Lung (tissue), 12 donors: ENCODE measurements around the gene CPLX1. TPM values are rescaled to one million over a fixed set of nuclear protein-coding genes. Genes with fewer than 3 reads are reported as not detected.

Source experiments
- ATAC-seq: fragments of 200-7000 bp; cut with Tn5 transposase; one replicate; pipeline ENCODE4 v1.9.1; 2020; ENCODE audit warnings: moderate number of reproducible peaks; ENCODE audit not compliant: insufficient read depth, low FRiP score
- DNase-seq, 3 donors: peaks; one replicate each; pipeline ENCODE4 v3.0.0-alpha.2; 2013 to 2017
- H3K27ac ChIP-seq, 2 donors: one replicate each; pipeline ENCODE4 v1.5.1; 2013; ENCODE audit warnings: mild to moderate bottlenecking in 2 of 2, moderate library complexity in 2 of 2, control low read depth in 1 of 2, inconsistent platforms in 1 of 2, low read depth in 1 of 2, low read length in 1 of 2
- H3K27me3 ChIP-seq, 3 donors: one replicate each; pipeline ENCODE4 v1.5.1; 2013; ENCODE audit warnings: low read length in 2 of 3; ENCODE audit not compliant: control insufficient read depth in 3 of 3, insufficient read depth in 3 of 3
- H3K36me3 ChIP-seq, 4 donors: one replicate each; pipeline ENCODE4 v1.5.1; 2013; ENCODE audit warnings: low read length in 4 of 4, mild to moderate bottlenecking in 1 of 4, moderate library complexity in 1 of 4; ENCODE audit not compliant: control insufficient read depth in 4 of 4, insufficient read depth in 4 of 4
- H3K4me1 ChIP-seq, 5 donors: one replicate each; pipeline ENCODE4 v1.5.1; 2013; ENCODE audit warnings: low read length in 5 of 5, mild to moderate bottlenecking in 2 of 5, moderate library complexity in 1 of 5; ENCODE audit not compliant: control insufficient read depth in 5 of 5, insufficient read depth in 5 of 5
- H3K4me3 ChIP-seq: one replicate; pipeline ENCODE4 v1.5.1; 2013; ENCODE audit warnings: mild to moderate bottlenecking, control low read depth, moderate library complexity
- H3K9ac ChIP-seq, 2 donors: one replicate each; pipeline ENCODE4 v1.5.1; 2013; ENCODE audit warnings: low read length in 2 of 2, control low read depth in 1 of 2; ENCODE audit not compliant: insufficient read depth in 1 of 2
- H3K9me3 ChIP-seq, 4 donors: one replicate each; pipeline ENCODE4 v1.5.1; 2013; ENCODE audit warnings: low read length in 3 of 4, mild to moderate bottlenecking in 1 of 4, moderate library complexity in 1 of 4; ENCODE audit not compliant: control insufficient read depth in 4 of 4, insufficient read depth in 3 of 4
- CTCF ChIP-seq: IDR thresholded peaks from 2 replicates; pipeline ENCODE4 v1.5.1; 2012; ENCODE audit warnings: mild to moderate bottlenecking; ENCODE audit errors: control extremely low read depth, extremely low read depth
- WGBS, 2 donors: extraction: QIAGEN DNeasy Blood & Tissue Kit; methylation state at CpG; one replicate each; pipeline ENCODE4 v1.1.7; 2013; 5-methylcytosine and 5-hydroxymethylcytosine counted together
- polyA plus RNA-seq, 2 donors: library from polyadenylated mRNA; stranded (reverse); fragments of 200-250 nt; gene quantifications; one replicate each; pipeline ENCODE4 v1.2.1, GENCODE V29; 2013
- total RNA-seq, 2 donors: library from RNA; depleted of rRNA in 1 of 2; stranded (reverse); fragments of >200 nt in 1 of 2; gene quantifications; one replicate each; pipeline ENCODE4 v1.2.1, GENCODE V29; 2014 to 2021
- donor health status: control.
- donor health status: control.
- donor health status: Bipolar disorder and iron deficiency.
- donor health status: healthy.
- donor health status: DM: yes; HTN: yes; CAD: no.

Gene CPLX1
- total and polyA plus RNA-seq, 4 donors: 1.1 to 3.9 (median 2.1) TPM

GRCh38 chr4:856225-856901 lies 30.4 kb upstream of the CPLX1 start:
- DNase-seq: no peak
- no peak overlapping the region for H3K9ac ChIP-seq
- no peaks in the 10 kb centered on the region for H3K9me3 ChIP-seq
- WGBS, 2 donors: 83 to 89% methylated on average over 3 of the region's 3 CpGs
- H3K4me1 ChIP-seq: no peaks in the 10 kb centered on the region
- H3K27ac ChIP-seq: no peak overlapping the region
- H3K36me3 ChIP-seq: peaks cover 8 to 56% (median 19%) of the 10 kb centered on the region in 4 donors
- TF ChIP-seq CTCF: no peak
- no peaks in the 10 kb centered on the region for H3K27me3 ChIP-seq
- no peak overlapping the region for H3K4me3 ChIP-seq
- ATAC-seq: no peak

- ATAC-seq (no peak), DNase-seq (no peak)
- H3K36me3 ChIP-seq: peaks cover 8 to 53% (median 19%) of the 10 kb centered on the region in 4 donors
- H3K27me3 ChIP-seq: no peaks in the 10 kb centered on the region
- H3K9me3 ChIP-seq: no peaks in the 10 kb centered on the region
- H3K4me3 ChIP-seq: no peak overlapping the region
- no peak overlapping the region for H3K27ac ChIP-seq
- 0 to 36% methylated on average over 1 of the region's 1 CpG for WGBS, 2 donors
- no peak for TF ChIP-seq CTCF
- no peak overlapping the region for H3K9ac ChIP-seq
- H3K4me1 ChIP-seq: no peaks in the 10 kb centered on the region
These were observed 29.9 kb upstream of the CPLX1 start for GRCh38 chr4:855880-856224.

GRCh38 chr4:854356-854755 lies 28.4 kb upstream of the CPLX1 start:
- Histone ChIP-seq H3K27me3 (no peaks in the 10 kb centered on the region), H3K27ac (no peak overlapping the region), H3K9me3 (no peaks in the 10 kb centered on the region), H3K36me3 (peaks cover 8 to 56% (median 15%) of the 10 kb centered on the region in 4 donors), H3K4me1 (no peaks in the 10 kb centered on the region), H3K4me3 (no peak overlapping the region), H3K9ac (no peak overlapping the region)
- ATAC-seq (no peak), DNase-seq (no peak)
- 86 to 93% methylated on average over 11 of the region's 11 CpGs for WGBS, 2 donors
- TF ChIP-seq CTCF: no peak

- Histone ChIP-seq H3K9me3 (no peaks in the 10 kb centered on the region), H3K4me1 (no peaks in the 10 kb centered on the region), H3K27me3 (no peaks in the 10 kb centered on the region), H3K9ac (no peak overlapping the region), H3K27ac (no peak overlapping the region), H3K36me3 (peaks cover 8 to 54% (median 11%) of the 10 kb centered on the region in 4 donors), H3K4me3 (no peak overlapping the region)
- ATAC-seq: no peak
- TF ChIP-seq CTCF: no peak
- DNase-seq: no peak
- 93 to 96% methylated on average over 30 to 33 of the region's 33 CpGs for WGBS, 2 donors
These were observed 27.5 kb upstream of the CPLX1 start for GRCh38 chr4:853416-853781.
